ENCODE data around the gene TENM3.

Gene TENM3

DNA sequence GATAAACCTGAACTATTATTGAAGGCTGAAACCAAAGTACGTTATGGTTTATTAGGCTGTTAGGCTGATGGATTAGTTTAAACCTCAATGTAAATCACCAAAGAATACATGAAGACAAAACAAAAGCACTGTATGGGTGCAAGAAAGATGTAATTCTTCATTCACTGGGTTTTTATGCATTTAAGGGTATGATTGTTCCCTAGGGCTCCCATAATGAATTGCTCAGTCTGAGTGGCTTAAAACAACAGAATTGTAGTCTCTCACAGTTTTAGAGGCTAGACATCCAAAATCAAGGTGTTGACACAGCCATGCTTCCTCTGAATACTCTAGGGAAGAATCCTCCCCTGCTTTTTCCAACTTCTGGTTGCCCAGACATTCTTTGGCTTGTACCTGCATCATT is 222.8 kb downstream of the TENM3 start:
- TF ChIP-seq MAX (IDR thresholded peaks at IDR 0.05; ENCODE audit: low read depth, low read length) (no peak), POLR2A (IDR thresholded peaks at IDR 0.05; ENCODE audit: extremely low read depth, insufficient read length) (no peak), MYC (IDR thresholded peaks at IDR 0.05; ENCODE audit: low read depth, low read length) (no peak), CTCF (IDR thresholded peaks at IDR 0.05; ENCODE audit: low read depth, low read length) (no peak)
- DNase-seq (ENCODE audit: low read depth), result no peak
- no peak overlapping the region for H3K4me3 ChIP-seq (ENCODE audit: low read depth, low read length)

DNA sequence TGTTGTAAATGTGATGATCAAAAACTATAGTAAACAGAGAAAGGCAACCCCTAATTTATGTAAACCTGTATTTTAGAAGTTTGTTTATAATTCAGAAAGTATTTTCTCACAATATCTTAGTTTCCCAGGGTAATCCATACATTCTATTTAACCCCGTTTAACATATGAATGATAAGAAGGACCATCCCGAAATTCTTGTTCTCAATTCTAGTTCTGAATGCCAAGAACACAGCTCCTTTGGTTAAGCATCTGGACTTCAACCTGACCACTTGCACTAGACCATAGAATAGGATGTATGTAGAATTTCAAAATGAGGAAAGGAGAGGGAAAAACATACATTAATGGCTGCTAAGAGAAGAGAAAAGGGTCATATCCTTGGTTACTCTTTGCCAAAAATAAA is 227.0 kb downstream of the TENM3 start:
- TF ChIP-seq MAX (IDR thresholded peaks at IDR 0.05; ENCODE audit: low read depth, low read length), result no peak
- no peak for TF ChIP-seq POLR2A (IDR thresholded peaks at IDR 0.05; ENCODE audit: extremely low read depth, insufficient read length)
- no peak for TF ChIP-seq CTCF (IDR thresholded peaks at IDR 0.05; ENCODE audit: low read depth, low read length)
- TF ChIP-seq MYC (IDR thresholded peaks at IDR 0.05; ENCODE audit: low read depth, low read length), result no peak
- H3K4me3 ChIP-seq (ENCODE audit: low read depth, low read length), result no peak overlapping the region

GRCh38 chr4:182475539-182475938 is 232.3 kb downstream of the TENM3 start:
- TF ChIP-seq POLR2A (IDR thresholded peaks at IDR 0.05; ENCODE audit: extremely low read depth, insufficient read length) (no peak), MAX (IDR thresholded peaks at IDR 0.05; ENCODE audit: low read depth, low read length) (no peak), MYC (IDR thresholded peaks at IDR 0.05; ENCODE audit: low read depth, low read length) (no peak), CTCF (IDR thresholded peaks at IDR 0.05; ENCODE audit: low read depth, low read length) (no peak)
- DNase-seq (ENCODE audit: low read depth), result no peak
- H3K4me3 ChIP-seq (ENCODE audit: low read depth, low read length), result no peak overlapping the region

More for the DNA sequence above, 227.0 kb downstream of the TENM3 start:
- DNase-seq (ENCODE audit: low read depth), result no peak

DNA sequence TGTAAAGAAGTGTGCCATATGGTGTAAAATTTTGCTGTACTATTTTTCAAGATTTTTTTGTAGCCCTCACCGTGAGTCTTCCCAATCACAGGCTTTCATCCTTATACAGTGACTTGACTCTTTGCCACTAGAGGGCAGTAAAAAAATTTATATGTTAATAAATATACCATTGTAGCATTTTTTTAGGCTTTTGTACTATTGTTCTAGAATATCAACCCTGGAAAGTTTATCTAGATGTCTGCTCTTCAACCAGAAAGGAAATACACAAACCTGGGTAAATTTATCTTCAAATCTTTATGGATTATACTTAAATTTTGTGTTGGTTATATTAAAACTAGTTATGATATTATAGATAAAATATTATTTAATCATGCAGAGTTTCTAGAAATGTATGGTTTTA is 235.3 kb downstream of the TENM3 start:
- H3K4me3 ChIP-seq (ENCODE audit: low read depth, low read length), result no peak overlapping the region
- no peak for TF ChIP-seq MYC (IDR thresholded peaks at IDR 0.05; ENCODE audit: low read depth, low read length)
- TF ChIP-seq CTCF (IDR thresholded peaks at IDR 0.05; ENCODE audit: low read depth, low read length), result peak; percentile 36
- no peak for TF ChIP-seq POLR2A (IDR thresholded peaks at IDR 0.05; ENCODE audit: extremely low read depth, insufficient read length)
- DNase-seq (ENCODE audit: low read depth), result peak; percentile 26

DNA sequence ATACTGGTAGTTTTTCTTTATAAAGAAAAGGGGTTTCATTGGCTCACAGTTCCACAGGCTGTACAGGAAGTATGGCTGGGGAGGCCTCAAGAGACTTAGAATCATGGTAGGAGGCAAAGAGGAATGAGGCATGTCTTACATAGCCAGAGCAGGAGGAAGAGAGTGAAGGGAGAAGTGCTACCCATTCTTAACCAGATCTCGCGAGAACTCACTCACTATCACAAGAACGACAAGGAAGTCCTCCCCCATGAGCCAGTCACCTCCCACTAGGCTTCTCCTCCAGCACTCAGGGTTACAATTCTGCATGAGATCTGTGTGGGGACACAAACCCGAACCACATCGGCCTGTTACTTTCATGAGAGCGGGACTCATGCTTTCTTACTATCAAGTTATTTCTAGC is 240.5 kb downstream of the TENM3 start:
- peak; percentile 3 for DNase-seq (ENCODE audit: low read depth)
- H3K4me3 ChIP-seq (ENCODE audit: low read depth, low read length), result no peak overlapping the region

More for the DNA sequence above, 240.5 kb downstream of the TENM3 start:
- TF ChIP-seq MYC (IDR thresholded peaks at IDR 0.05; ENCODE audit: low read depth, low read length) (no peak), CTCF (IDR thresholded peaks at IDR 0.05; ENCODE audit: low read depth, low read length) (no peak), POLR2A (IDR thresholded peaks at IDR 0.05; ENCODE audit: extremely low read depth, insufficient read length) (no peak), MAX (IDR thresholded peaks at IDR 0.05; ENCODE audit: low read depth, low read length) (no peak)
